Measurements from ENCODE around the gene MUC6. TPM values are rescaled to one million over a fixed set of nuclear protein-coding genes. Genes with fewer than 3 reads are reported as not detected.

Gene MUC6
- total RNA-seq, 1 experiment from 2014 or later = not detected

GRCh38 chr11:1042626-1043562, 6.4 kb upstream of the MUC6 start:
- no peak overlapping the region for H3K27ac ChIP-seq (ENCODE audit: insufficient read length, low read depth, low read length)
- no peak for DNase-seq
- H2BK20ac ChIP-seq (ENCODE audit: low read depth, low read length, poor library complexity, severe bottlenecking) = no peak overlapping the region
- H2BK120ac ChIP-seq (ENCODE audit: low read depth, low read length, poor library complexity, severe bottlenecking) = no peak overlapping the region
- no peaks in the 10 kb centered on the region; a peak in 1 of 7 replicates for H3K36me3 Mint-ChIP-seq (ENCODE audit: insufficient read depth in 1 of 3, low read depth in 3 of 3)
- no peak overlapping the region for H4K91ac ChIP-seq (ENCODE audit: insufficient read length, low read depth, low read length)
- no peak overlapping the region for H3K27ac Mint-ChIP-seq
- no peaks in the 10 kb centered on the region for H3K4me1 Mint-ChIP-seq
- no peaks in the 10 kb centered on the region for H4K20me1 ChIP-seq (ENCODE audit: control insufficient read depth, insufficient read depth, insufficient read length)
- H3K4me1 ChIP-seq (ENCODE audit: insufficient read depth, low read length) = no peaks in the 10 kb centered on the region
- no CpG with 5 or more reads among the region's 26 CpGs for WGBS (ENCODE audit: extremely low coverage, insufficient read length, low lambda C conversion rate)
- H3K4me3 Mint-ChIP-seq = no peak overlapping the region
- no peaks in the 10 kb centered on the region; a peak in 1 of 5 replicates for H3K9me3 Mint-ChIP-seq
- no peak overlapping the region for H4K5ac ChIP-seq (ENCODE audit: insufficient read length, low read depth, low read length)
- H3K27me3 Mint-ChIP-seq (ENCODE audit: low read depth) = peaks cover 14% of the 10 kb centered on the region
- no peaks in the 10 kb centered on the region for H3K79me1 ChIP-seq (ENCODE audit: insufficient read depth, low read depth, low read length, poor library complexity, severe bottlenecking)
- H3K23ac ChIP-seq (ENCODE audit: insufficient read length, low read depth, low read length) = no peak overlapping the region
- no peak overlapping the region for H3T11ph ChIP-seq (ENCODE audit: low read length)
- no peaks in the 10 kb centered on the region for H3K23me2 ChIP-seq (ENCODE audit: insufficient read length, low read depth, low read length, poor library complexity, severe bottlenecking)
- no peaks in the 10 kb centered on the region for H3K79me2 ChIP-seq (ENCODE audit: insufficient read depth, low read length)
- H4K8ac ChIP-seq (replicated peaks; ENCODE audit: insufficient read length, low read depth, low read length) = no peak overlapping the region
- no peak overlapping the region for H2BK15ac ChIP-seq (ENCODE audit: low read depth, low read length)
- no peak overlapping the region; the same call in 1 of the 2 replicates for H3K14ac ChIP-seq (ENCODE audit: insufficient read depth, low read length)
- no peaks in the 10 kb centered on the region for H3K27me3 ChIP-seq (ENCODE audit: insufficient read depth, low read length)
- H2AFZ ChIP-seq (ENCODE audit: low read length) = no peak overlapping the region
- H2BK5ac ChIP-seq (ENCODE audit: insufficient read length, low read length) = no peak overlapping the region
- no peak overlapping the region for H3K4ac ChIP-seq (ENCODE audit: low read depth, low read length)
- H2BK12ac ChIP-seq (ENCODE audit: insufficient read length, low read depth, low read length) = no peak overlapping the region
- no peak overlapping the region for H3K9ac ChIP-seq (ENCODE audit: extremely low read depth, insufficient read length, low read length)
- no peak overlapping the region for H3K56ac ChIP-seq (ENCODE audit: insufficient read length, low read depth, low read length)
- H3K18ac ChIP-seq (ENCODE audit: insufficient read length, low read depth, low read length) = no peak overlapping the region
- no peaks in the 10 kb centered on the region for H3K9me3 ChIP-seq (ENCODE audit: control insufficient read depth, low read depth, low read length)
- no peak overlapping the region for H2AK5ac ChIP-seq (ENCODE audit: insufficient read length, low read length)
- TF ChIP-seq CTCF (conservative IDR thresholded peaks at IDR 0.05) = no peak
- H3K4me2 ChIP-seq (ENCODE audit: insufficient read depth, insufficient read length, low read length) = no peak overlapping the region

Measured in H9 (cell line).